SU-DHL-6 (cell line): ENCODE measurements around the gene PTPN13.

ENCODE experiments used
- H2AFZ ChIP-seq: fragments of 200-600 bp; sonication (generic); 2 replicates; pipeline ENCODE4 v1.6.1; 2014; ENCODE audit warnings: low read depth, mild to moderate bottlenecking, moderate library complexity, mixed read lengths, antibody characterized with exemption, low read length; ENCODE audit not compliant: severe bottlenecking
- H3F3A ChIP-seq: fragments of 200-600 bp; shearing (Covaris generic); 2 replicates; pipeline ENCODE4 v1.6.0; 2016; ENCODE audit warnings: antibody characterized with exemption, mild to moderate bottlenecking; ENCODE audit not compliant: insufficient read depth
- H3K27ac ChIP-seq: fragments of 200-600 bp; sonication (generic); 2 replicates; pipeline ENCODE4 v1.5.1; 2016; ENCODE audit warnings: low read depth, mild to moderate bottlenecking, low read length, moderate library complexity, mixed read lengths
- H3K27me3 ChIP-seq: fragments of 200-600 bp; sonication (generic), shearing (Covaris generic); 2 replicates; pipeline ENCODE4 v1.6.0; 2014; ENCODE audit warnings: mild to moderate bottlenecking, low read length
- H3K36me3 ChIP-seq: fragments of 200-600 bp; sonication (generic); 2 replicates; pipeline ENCODE4 v1.6.1; 2014; ENCODE audit warnings: mild to moderate bottlenecking, low read length, mixed read lengths
- H3K4me2 ChIP-seq: fragments of 300-600, 200-600 bp; shearing (Covaris generic), sonication (generic); 2 replicates; pipeline ENCODE4 v1.6.0; 2014; ENCODE audit warnings: low read length, low read depth, mild to moderate bottlenecking; ENCODE audit not compliant: poor library complexity, severe bottlenecking
- H3K4me3 ChIP-seq: fragments of 200-600 bp; sonication (generic); 2 replicates; pipeline ENCODE4 v1.5.1; 2014; ENCODE audit warnings: antibody characterized with exemption, low read length, mild to moderate bottlenecking, mixed read lengths; ENCODE audit not compliant: insufficient read depth, poor library complexity, severe bottlenecking
- H3K79me2 ChIP-seq: fragments of 200-600 bp; sonication (generic); 2 replicates; pipeline ENCODE4 v1.6.1; 2014; ENCODE audit warnings: mild to moderate bottlenecking, low read length, moderate library complexity; ENCODE audit not compliant: insufficient read depth
- H3K9ac ChIP-seq: fragments of 200-600 bp; sonication (generic); 2 replicates; pipeline ENCODE4 v1.7.0; 2014; ENCODE audit warnings: mild to moderate bottlenecking, low read length
- H3K9me2 ChIP-seq: fragments of 200-600 bp; sonication (generic); replicated peaks from 2 replicates; pipeline ENCODE4 v1.6.1; 2014; ENCODE audit warnings: low read length; ENCODE audit not compliant: insufficient read depth
- H3K9me3 ChIP-seq: fragments of 200-600 bp; sonication (generic); 2 replicates; pipeline ENCODE4 v1.6.1; 2014; ENCODE audit warnings: low read length, mixed read lengths; ENCODE audit not compliant: insufficient read depth
- H4K20me1 ChIP-seq: fragments of 200-600 bp; sonication (generic); 2 replicates; pipeline ENCODE4 v1.6.1; 2014; ENCODE audit warnings: low read depth, mild to moderate bottlenecking, antibody characterized with exemption, low read length, moderate library complexity, mixed read lengths
- EZH2phosphoT487 ChIP-seq: fragments of 200-600 bp; sonication (generic), shearing (Covaris generic); conservative IDR thresholded peaks from 2 replicates; pipeline ENCODE4 v1.6.1; 2018; ENCODE audit warnings: mild to moderate bottlenecking, antibody characterized with exemption, low read length, moderate library complexity, mixed read lengths
- TF ChIP-seq, protein P1 (sequence below): fragments of 200-600 bp; sonication (generic); IDR thresholded peaks from one replicate; pipeline ENCODE4 v1.5.1; 2017; ENCODE audit warnings: antibody characterized with exemption, mild to moderate bottlenecking, low read length, moderate library complexity; ENCODE audit not compliant: insufficient read depth, poor library complexity, severe bottlenecking

Gene PTPN13

DNA sequence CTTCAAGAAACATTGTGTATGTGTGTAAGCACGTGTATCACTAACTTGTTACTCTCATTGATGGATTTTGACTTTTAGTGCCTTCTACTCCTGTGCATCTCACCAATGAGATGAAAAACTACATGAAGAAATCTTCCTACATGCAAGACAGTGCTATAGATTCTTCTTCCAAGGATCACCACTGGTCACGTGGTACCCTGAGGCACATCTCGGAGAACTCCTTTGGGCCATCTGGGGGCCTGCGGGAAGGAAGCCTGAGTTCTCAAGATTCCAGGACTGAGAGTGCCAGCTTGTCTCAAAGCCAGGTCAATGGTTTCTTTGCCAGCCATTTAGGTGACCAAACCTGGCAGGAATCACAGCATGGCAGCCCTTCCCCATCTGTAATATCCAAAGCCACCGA is 168.5 kb downstream of the PTPN13 start:
- H3K4me3 ChIP-seq = no peak overlapping the region
- no peak overlapping the region for H3K4me2 ChIP-seq
- no peaks in the 10 kb centered on the region for H3K9me3 ChIP-seq
- no peak overlapping the region for H2AFZ ChIP-seq
- H3K27ac ChIP-seq = no peak overlapping the region
- H3K9me2 ChIP-seq = no peaks in the 10 kb centered on the region
- TF ChIP-seq EZH2phosphoT487 = no peak
- TF ChIP-seq, protein P1, sequence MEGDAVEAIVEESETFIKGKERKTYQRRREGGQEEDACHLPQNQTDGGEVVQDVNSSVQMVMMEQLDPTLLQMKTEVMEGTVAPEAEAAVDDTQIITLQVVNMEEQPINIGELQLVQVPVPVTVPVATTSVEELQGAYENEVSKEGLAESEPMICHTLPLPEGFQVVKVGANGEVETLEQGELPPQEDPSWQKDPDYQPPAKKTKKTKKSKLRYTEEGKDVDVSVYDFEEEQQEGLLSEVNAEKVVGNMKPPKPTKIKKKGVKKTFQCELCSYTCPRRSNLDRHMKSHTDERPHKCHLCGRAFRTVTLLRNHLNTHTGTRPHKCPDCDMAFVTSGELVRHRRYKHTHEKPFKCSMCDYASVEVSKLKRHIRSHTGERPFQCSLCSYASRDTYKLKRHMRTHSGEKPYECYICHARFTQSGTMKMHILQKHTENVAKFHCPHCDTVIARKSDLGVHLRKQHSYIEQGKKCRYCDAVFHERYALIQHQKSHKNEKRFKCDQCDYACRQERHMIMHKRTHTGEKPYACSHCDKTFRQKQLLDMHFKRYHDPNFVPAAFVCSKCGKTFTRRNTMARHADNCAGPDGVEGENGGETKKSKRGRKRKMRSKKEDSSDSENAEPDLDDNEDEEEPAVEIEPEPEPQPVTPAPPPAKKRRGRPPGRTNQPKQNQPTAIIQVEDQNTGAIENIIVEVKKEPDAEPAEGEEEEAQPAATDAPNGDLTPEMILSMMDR = no peak
- no peaks in the 10 kb centered on the region for H3K27me3 ChIP-seq
- H4K20me1 ChIP-seq = no peaks in the 10 kb centered on the region
- H3K9ac ChIP-seq = no peak overlapping the region
- no peaks in the 10 kb centered on the region for H3K36me3 ChIP-seq
- H3F3A ChIP-seq = no peaks in the 10 kb centered on the region
- no peaks in the 10 kb centered on the region for H3K79me2 ChIP-seq

- Histone ChIP-seq H3K27ac (no peak overlapping the region), H3K9me2 (no peaks in the 10 kb centered on the region), H2AFZ (no peak overlapping the region), H3K4me2 (no peak overlapping the region), H3K27me3 (no peaks in the 10 kb centered on the region), H4K20me1 (no peaks in the 10 kb centered on the region), H3K9me3 (no peaks in the 10 kb centered on the region), H3K36me3 (no peaks in the 10 kb centered on the region), H3K9ac (no peak overlapping the region), H3K79me2 (no peaks in the 10 kb centered on the region), H3F3A (no peaks in the 10 kb centered on the region), H3K4me3 (no peak overlapping the region)
- no peak for TF ChIP-seq EZH2phosphoT487
- TF ChIP-seq, protein P1 = no peak
Observed at GRCh38 chr4:86769794-86770193, 175.7 kb downstream of the PTPN13 start.

DNA sequence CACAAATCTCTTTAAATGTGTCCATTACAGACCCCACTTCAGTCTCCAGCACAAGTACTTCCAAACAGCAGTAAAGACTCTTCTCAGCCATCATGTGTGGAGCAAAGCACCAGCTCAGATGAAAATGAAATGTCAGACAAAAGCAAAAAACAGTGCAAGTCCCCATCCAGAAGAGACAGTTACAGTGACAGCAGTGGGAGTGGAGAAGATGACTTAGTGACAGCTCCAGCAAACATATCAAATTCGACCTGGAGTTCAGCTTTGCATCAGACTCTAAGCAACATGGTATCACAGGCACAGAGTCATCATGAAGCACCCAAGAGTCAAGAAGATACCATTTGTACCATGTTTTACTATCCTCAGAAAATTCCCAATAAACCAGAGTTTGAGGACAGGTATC is 177.0 kb downstream of the PTPN13 start:
- H3K4me2 ChIP-seq = no peak overlapping the region
- no peaks in the 10 kb centered on the region for H3K9me2 ChIP-seq
- H3K36me3 ChIP-seq = no peaks in the 10 kb centered on the region
- no peak overlapping the region for H3K4me3 ChIP-seq
- TF ChIP-seq, protein P1 = no peak
- no peak for TF ChIP-seq EZH2phosphoT487
- H4K20me1 ChIP-seq = no peaks in the 10 kb centered on the region
- no peaks in the 10 kb centered on the region for H3K27me3 ChIP-seq
- H3K27ac ChIP-seq = no peak overlapping the region
- no peaks in the 10 kb centered on the region for H3F3A ChIP-seq
- H3K9ac ChIP-seq = no peak overlapping the region
- no peak overlapping the region for H2AFZ ChIP-seq
- no peaks in the 10 kb centered on the region for H3K79me2 ChIP-seq
- H3K9me3 ChIP-seq = no peaks in the 10 kb centered on the region

DNA sequence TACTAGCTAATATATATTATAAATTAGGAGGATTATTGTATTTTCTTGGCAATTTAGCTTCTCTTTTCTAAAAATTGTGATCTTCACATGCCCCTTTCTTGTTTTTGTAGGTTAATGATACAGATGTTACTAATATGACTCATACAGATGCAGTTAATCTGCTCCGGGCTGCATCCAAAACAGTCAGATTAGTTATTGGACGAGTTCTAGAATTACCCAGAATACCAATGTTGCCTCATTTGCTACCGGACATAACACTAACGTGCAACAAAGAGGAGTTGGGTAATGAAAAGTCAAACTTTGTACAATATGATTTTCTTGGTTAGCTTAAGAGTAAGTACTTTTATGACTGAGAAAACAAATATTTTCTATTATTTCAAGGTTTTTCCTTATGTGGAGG is 180.9 kb downstream of the PTPN13 start:
- Histone ChIP-seq H3K4me3 (no peak overlapping the region), H3K27ac (no peak overlapping the region), H3K9me3 (no peaks in the 10 kb centered on the region), H2AFZ (no peak overlapping the region), H3K9me2 (no peaks in the 10 kb centered on the region), H3F3A (no peaks in the 10 kb centered on the region), H3K79me2 (no peaks in the 10 kb centered on the region), H4K20me1 (no peaks in the 10 kb centered on the region), H3K9ac (no peak overlapping the region), H3K36me3 (no peaks in the 10 kb centered on the region), H3K27me3 (no peaks in the 10 kb centered on the region), H3K4me2 (no peak overlapping the region)
- TF ChIP-seq, protein P1 = no peak
- TF ChIP-seq EZH2phosphoT487 = no peak
